Measurements from ENCODE around the gene SQSTM1. TPM values are rescaled to one million over a fixed set of nuclear protein-coding genes. Genes with fewer than 3 reads are reported as not detected.
A peak's percentile ranks its signal among the peaks of the same experiment; 100 is the strongest.

Gene SQSTM1
- total RNA-seq, 1 experiment from 2014 or later, result 100.0 TPM

- peak overlapping the region; percentile 71 for H3K4me3 ChIP-seq (ENCODE audit: low read length)
- H3K36me3 ChIP-seq (ENCODE audit: insufficient read depth, low read length), result no peaks in the 10 kb centered on the region
- H3K9me3 ChIP-seq (ENCODE audit: low read length), result no peaks in the 10 kb centered on the region
- H3K4me2 ChIP-seq (ENCODE audit: low read depth, low read length, poor library complexity, severe bottlenecking), result peak overlapping the region; percentile 72
- peaks cover 34% of the 10 kb centered on the region for H3K4me1 ChIP-seq (ENCODE audit: low read length)
- H3K27me3 ChIP-seq (ENCODE audit: low read length), result no peaks in the 10 kb centered on the region
- H2AFZ ChIP-seq (ENCODE audit: low read length), result no peak overlapping the region
- no peaks in the 10 kb centered on the region for H3K79me2 ChIP-seq (ENCODE audit: low read length)
- peak overlapping the region; percentile 76 for H3K9ac ChIP-seq (ENCODE audit: low read length)
- no peak for DNase-seq
- H4K20me1 ChIP-seq (ENCODE audit: insufficient read depth, low read depth, low read length), result peaks cover 11% of the 10 kb centered on the region
- no peak overlapping the region for H3K27ac ChIP-seq (ENCODE audit: low read length)
- no peaks in the 10 kb centered on the region for H3K9me2 ChIP-seq (replicated peaks; ENCODE audit: insufficient read depth, low read length)
Observed at GRCh38 chr5:179796877-179797608, 23.7 kb upstream of the SQSTM1 start.

- H4K20me1 ChIP-seq (ENCODE audit: insufficient read depth, low read depth, low read length), result peaks cover 11% of the 10 kb centered on the region
- DNase-seq, result no peak
Observed at GRCh38 chr5:179797741-179798140, 23.0 kb upstream of the SQSTM1 start.

GRCh38 chr5:179798144-179798770 is 22.4 kb upstream of the SQSTM1 start:
- Histone ChIP-seq H2AFZ (ENCODE audit: low read length) (no peak overlapping the region), H3K9me3 (ENCODE audit: low read length) (no peaks in the 10 kb centered on the region), H4K20me1 (ENCODE audit: insufficient read depth, low read depth, low read length) (peaks cover 7% of the 10 kb centered on the region), H3K9me2 (replicated peaks; ENCODE audit: insufficient read depth, low read length) (no peaks in the 10 kb centered on the region), H3K4me2 (ENCODE audit: low read depth, low read length, poor library complexity, severe bottlenecking) (no peak overlapping the region), H3K79me2 (ENCODE audit: low read length) (no peaks in the 10 kb centered on the region), H3K4me3 (ENCODE audit: low read length) (no peak overlapping the region), H3K36me3 (ENCODE audit: insufficient read depth, low read length) (no peaks in the 10 kb centered on the region), H3K27me3 (ENCODE audit: low read length) (no peaks in the 10 kb centered on the region), H3K4me1 (ENCODE audit: low read length) (peaks cover 39% of the 10 kb centered on the region), H3K9ac (ENCODE audit: low read length) (no peak overlapping the region), H3K27ac (ENCODE audit: low read length) (no peak overlapping the region)
- DNase-seq, result no peak

More at GRCh38 chr5:179797741-179798140, 23.0 kb upstream of the SQSTM1 start:
- Histone ChIP-seq H3K4me1 (ENCODE audit: low read length) (peaks cover 34% of the 10 kb centered on the region), H3K4me3 (ENCODE audit: low read length) (no peak overlapping the region), H3K79me2 (ENCODE audit: low read length) (no peaks in the 10 kb centered on the region), H3K4me2 (ENCODE audit: low read depth, low read length, poor library complexity, severe bottlenecking) (no peak overlapping the region), H3K9me2 (replicated peaks; ENCODE audit: insufficient read depth, low read length) (no peaks in the 10 kb centered on the region), H3K9me3 (ENCODE audit: low read length) (no peaks in the 10 kb centered on the region), H3K27ac (ENCODE audit: low read length) (no peak overlapping the region), H3K36me3 (ENCODE audit: insufficient read depth, low read length) (no peaks in the 10 kb centered on the region), H2AFZ (ENCODE audit: low read length) (no peak overlapping the region), H3K27me3 (ENCODE audit: low read length) (no peaks in the 10 kb centered on the region), H3K9ac (ENCODE audit: low read length) (no peak overlapping the region)

- Histone ChIP-seq H3K4me1 (ENCODE audit: low read length) (peaks cover 39% of the 10 kb centered on the region), H3K9me3 (ENCODE audit: low read length) (no peaks in the 10 kb centered on the region), H3K9me2 (replicated peaks; ENCODE audit: insufficient read depth, low read length) (no peaks in the 10 kb centered on the region), H2AFZ (ENCODE audit: low read length) (no peak overlapping the region), H3K9ac (ENCODE audit: low read length) (no peak overlapping the region), H3K4me3 (ENCODE audit: low read length) (no peak overlapping the region), H3K79me2 (ENCODE audit: low read length) (no peaks in the 10 kb centered on the region), H4K20me1 (ENCODE audit: insufficient read depth, low read depth, low read length) (peaks cover 11% of the 10 kb centered on the region), H3K4me2 (ENCODE audit: low read depth, low read length, poor library complexity, severe bottlenecking) (no peak overlapping the region), H3K27me3 (ENCODE audit: low read length) (no peaks in the 10 kb centered on the region), H3K36me3 (ENCODE audit: insufficient read depth, low read length) (no peaks in the 10 kb centered on the region), H3K27ac (ENCODE audit: low read length) (no peak overlapping the region)
- no peak for DNase-seq
Observed at GRCh38 chr5:179798771-179799643, 21.7 kb upstream of the SQSTM1 start.

GRCh38 chr5:179799644-179799973 is 21.1 kb upstream of the SQSTM1 start:
- H3K4me2 ChIP-seq (ENCODE audit: low read depth, low read length, poor library complexity, severe bottlenecking), result no peak overlapping the region
- no peaks in the 10 kb centered on the region for H3K79me2 ChIP-seq (ENCODE audit: low read length)
- no peak for DNase-seq
- no peak overlapping the region for H3K9ac ChIP-seq (ENCODE audit: low read length)
- no peaks in the 10 kb centered on the region for H3K27me3 ChIP-seq (ENCODE audit: low read length)
- no peaks in the 10 kb centered on the region for H3K36me3 ChIP-seq (ENCODE audit: insufficient read depth, low read length)
- no peak overlapping the region for H3K27ac ChIP-seq (ENCODE audit: low read length)
- no peaks in the 10 kb centered on the region for H3K9me3 ChIP-seq (ENCODE audit: low read length)
- peaks cover 39% of the 10 kb centered on the region for H3K4me1 ChIP-seq (ENCODE audit: low read length)
- no peak overlapping the region for H2AFZ ChIP-seq (ENCODE audit: low read length)
- H3K4me3 ChIP-seq (ENCODE audit: low read length), result no peak overlapping the region
- H4K20me1 ChIP-seq (ENCODE audit: insufficient read depth, low read depth, low read length), result peaks cover 12% of the 10 kb centered on the region
- H3K9me2 ChIP-seq (replicated peaks; ENCODE audit: insufficient read depth, low read length), result no peaks in the 10 kb centered on the region

- Histone ChIP-seq H3K9me2 (replicated peaks; ENCODE audit: insufficient read depth, low read length) (no peaks in the 10 kb centered on the region), H3K9me3 (ENCODE audit: low read length) (no peaks in the 10 kb centered on the region), H2AFZ (ENCODE audit: low read length) (no peak overlapping the region), H4K20me1 (ENCODE audit: insufficient read depth, low read depth, low read length) (peaks cover 9% of the 10 kb centered on the region; the same call in 1 of the 2 replicates), H3K79me2 (ENCODE audit: low read length) (peaks cover 5% of the 10 kb centered on the region), H3K27ac (ENCODE audit: low read length) (no peak overlapping the region), H3K27me3 (ENCODE audit: low read length) (no peaks in the 10 kb centered on the region), H3K4me3 (ENCODE audit: low read length) (no peak overlapping the region), H3K4me1 (ENCODE audit: low read length) (peaks cover 39% of the 10 kb centered on the region), H3K36me3 (ENCODE audit: insufficient read depth, low read length) (no peaks in the 10 kb centered on the region), H3K9ac (ENCODE audit: low read length) (no peak overlapping the region), H3K4me2 (ENCODE audit: low read depth, low read length, poor library complexity, severe bottlenecking) (no peak overlapping the region)
- no peak for DNase-seq
Observed at GRCh38 chr5:179800071-179800695, 20.5 kb upstream of the SQSTM1 start.

- Histone ChIP-seq H3K79me2 (ENCODE audit: low read length) (peaks cover 9% of the 10 kb centered on the region), H3K4me2 (ENCODE audit: low read depth, low read length, poor library complexity, severe bottlenecking) (no peak overlapping the region), H4K20me1 (ENCODE audit: insufficient read depth, low read depth, low read length) (peaks cover 9% of the 10 kb centered on the region; the same call in 1 of the 2 replicates), H3K9ac (ENCODE audit: low read length) (no peak overlapping the region), H3K9me2 (replicated peaks; ENCODE audit: insufficient read depth, low read length) (no peaks in the 10 kb centered on the region), H3K36me3 (ENCODE audit: insufficient read depth, low read length) (no peaks in the 10 kb centered on the region), H2AFZ (ENCODE audit: low read length) (no peak overlapping the region), H3K4me3 (ENCODE audit: low read length) (no peak overlapping the region), H3K9me3 (ENCODE audit: low read length) (no peaks in the 10 kb centered on the region), H3K27ac (ENCODE audit: low read length) (no peak overlapping the region), H3K27me3 (ENCODE audit: low read length) (no peaks in the 10 kb centered on the region), H3K4me1 (ENCODE audit: low read length) (peaks cover 38% of the 10 kb centered on the region)
- no peak for DNase-seq
Observed at GRCh38 chr5:179800696-179801201, 20.0 kb upstream of the SQSTM1 start.
